GM18511 (cell line): ENCODE data around the gene EEF1E1.
A peak's percentile ranks its signal among the peaks of the same experiment; 100 is the strongest.

Source experiments
- ATAC-seq: cut with Tn5 transposase; IDR thresholded peaks from one replicate; pipeline ENCODE4 v1.9.1; 2021; ENCODE audit warnings: mild to moderate bottlenecking, moderate library complexity; ENCODE audit not compliant: unreplicated experiment

Gene EEF1E1

DNA sequence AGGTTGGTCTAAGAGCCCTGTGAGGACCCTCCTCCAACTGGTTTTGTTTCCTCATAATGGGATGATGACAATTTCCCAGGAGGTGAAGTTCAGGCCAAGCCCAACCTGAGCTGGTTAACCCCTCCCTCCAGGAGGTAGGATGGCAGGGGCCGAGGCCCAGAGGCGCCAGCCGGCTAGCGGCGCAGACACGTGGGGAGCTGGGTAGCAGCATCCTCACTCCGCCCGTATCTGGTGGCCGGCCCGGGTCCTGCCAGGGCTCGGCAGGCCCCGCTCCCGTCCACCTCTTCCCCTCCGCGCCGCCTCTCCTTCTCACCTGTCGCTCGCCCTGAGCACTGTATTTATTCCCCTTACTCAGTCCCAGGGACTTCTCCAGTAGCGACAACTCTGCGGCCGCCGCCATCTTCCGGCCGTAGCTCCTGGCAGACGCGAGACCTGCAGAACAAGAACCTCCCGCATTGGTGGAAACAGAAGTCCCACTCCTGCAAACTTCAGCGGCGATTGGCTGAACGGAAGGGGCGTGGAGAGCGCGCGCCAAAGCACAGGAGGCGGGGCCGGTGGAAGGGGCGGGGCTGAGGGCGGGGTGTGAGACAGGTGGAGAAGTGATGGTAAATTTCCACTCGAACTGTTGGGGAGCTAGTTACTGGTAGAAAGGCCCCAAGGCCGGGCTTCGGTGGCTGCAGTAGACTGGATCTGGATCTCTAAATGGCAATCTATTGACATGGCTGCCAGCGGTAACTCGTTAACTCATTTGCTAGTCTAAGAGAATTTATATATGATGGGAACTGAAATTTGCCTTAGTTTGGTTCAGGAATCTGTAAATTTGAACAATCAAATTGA is at the start of gene EEF1E1:
TSS of gene EEF1E1 (minus strand) at position 427 of the 837 bp plus-strand sequence. CDS start at position 400, 27 bp downstream.
- ATAC-seq, result peak; percentile 99

DNA sequence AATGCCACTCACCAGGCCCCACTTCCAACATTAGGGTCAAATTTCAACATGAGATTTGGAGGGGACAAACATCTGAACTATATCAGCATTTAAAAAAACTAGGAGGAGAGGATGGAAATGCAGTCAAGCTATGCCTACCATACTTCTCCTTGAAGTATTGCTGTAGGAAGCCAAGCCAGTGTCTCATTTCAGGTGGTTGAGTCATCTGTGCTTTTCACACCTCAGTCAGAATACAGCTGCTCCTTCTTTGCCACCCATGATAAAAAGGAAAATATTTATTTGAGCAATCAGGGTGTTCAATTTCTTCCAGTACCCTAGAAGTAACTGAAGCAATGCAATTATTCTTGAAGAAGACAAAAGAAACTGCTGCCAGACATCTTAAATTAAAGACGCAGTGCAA is 47.0 kb upstream of the EEF1E1 start:
- ATAC-seq, result no peak

DNA sequence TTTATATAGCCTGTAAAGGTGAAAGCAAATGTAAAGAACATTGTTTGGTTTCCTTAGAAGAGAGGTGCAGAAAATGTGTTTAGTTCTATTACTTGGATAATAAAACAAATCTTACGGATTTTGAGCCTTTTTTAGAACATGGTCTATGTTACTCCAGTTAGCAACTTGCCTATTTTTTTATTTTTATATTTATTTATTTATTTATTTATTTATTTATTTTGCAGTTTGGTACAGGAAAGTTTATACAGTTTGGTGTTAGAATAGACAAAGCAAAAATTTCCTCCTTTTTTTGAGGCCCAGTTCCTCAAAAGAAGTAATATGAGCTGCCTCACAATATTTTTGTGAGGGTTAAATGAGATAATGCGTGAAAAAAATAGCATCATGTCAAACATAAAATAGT is 41.6 kb upstream of the EEF1E1 start:
- ATAC-seq, result no peak

DNA sequence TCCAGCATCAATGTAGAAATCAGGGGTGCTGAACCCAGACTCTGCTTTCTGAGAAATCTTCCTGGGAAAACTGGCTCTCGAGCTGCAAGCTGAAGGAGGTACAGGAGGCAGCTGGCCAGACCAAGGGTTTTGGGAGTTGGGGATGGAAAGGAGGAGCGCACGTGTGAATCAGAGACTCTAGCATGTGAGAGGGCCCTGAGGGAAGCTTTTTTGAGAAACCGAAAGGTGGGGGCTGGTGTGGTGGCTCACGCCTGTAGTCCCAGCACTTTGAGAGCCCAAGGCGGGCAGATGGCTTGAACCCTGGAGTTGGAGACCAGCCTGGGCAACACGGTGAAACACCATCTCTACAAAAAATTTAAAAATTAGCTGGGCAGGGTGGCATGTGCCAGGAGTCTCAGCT is 37.1 kb upstream of the EEF1E1 start:
- no peak for ATAC-seq

DNA sequence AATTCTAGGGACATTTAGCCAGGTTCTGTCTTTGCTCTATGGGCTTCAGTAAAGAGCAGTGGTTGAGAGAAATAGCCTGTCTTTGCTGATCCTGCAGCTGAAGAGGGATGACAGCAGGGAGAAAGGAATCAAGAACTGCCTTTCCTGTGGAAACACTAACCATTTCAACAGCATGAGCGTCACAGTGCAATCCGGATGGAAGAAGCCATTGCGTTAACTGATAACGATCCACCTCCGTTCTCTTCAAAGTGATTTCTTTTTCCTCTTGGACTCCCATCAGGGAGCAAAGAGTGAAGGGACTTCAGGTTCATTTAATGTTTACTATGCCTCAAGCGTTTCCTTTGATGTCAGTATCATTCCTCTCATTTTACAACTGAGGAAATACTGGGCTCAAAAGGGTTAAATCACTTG is 35.2 kb upstream of the EEF1E1 start:
- ATAC-seq, result no peak

DNA sequence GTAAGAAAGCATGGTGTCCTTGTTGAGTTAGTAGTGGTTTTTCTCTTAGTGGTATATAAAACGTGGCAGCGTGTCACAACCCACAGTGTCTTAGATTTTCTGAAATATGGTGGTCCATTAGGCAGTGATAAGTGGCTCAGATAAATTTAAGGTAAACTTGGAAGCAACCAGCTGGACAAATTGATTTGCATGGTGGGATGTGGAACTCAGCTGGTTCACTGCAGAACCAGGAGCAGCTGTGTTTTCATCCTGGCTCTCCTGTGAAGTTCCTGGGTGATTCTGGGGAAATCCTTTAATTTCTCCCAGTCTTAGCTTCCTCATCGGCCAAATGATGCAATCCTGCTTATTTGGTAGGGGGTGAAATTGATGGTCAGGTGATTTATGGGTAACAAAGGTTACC is 32.9 kb upstream of the EEF1E1 start:
- ATAC-seq, result no peak

DNA sequence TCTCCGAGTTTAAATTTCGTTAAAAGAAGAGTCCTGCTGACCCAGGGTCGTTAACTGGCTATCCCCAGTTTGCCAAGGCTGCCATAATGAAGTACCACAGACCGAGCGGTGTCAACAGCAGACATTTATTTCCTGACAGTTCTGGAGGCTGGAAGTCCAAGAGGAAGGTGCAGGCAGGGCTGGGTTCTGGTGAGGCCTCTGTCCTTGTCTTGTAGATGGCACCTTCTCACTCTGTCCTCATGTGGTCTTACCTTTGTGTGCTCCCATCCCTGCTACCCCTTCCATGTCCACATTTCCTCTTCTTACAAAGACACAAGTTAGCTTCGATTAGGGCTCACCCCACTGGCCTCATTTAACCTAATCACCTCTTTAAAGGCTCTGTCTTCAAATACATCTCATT is 29.8 kb upstream of the EEF1E1 start:
- ATAC-seq, result no peak

DNA sequence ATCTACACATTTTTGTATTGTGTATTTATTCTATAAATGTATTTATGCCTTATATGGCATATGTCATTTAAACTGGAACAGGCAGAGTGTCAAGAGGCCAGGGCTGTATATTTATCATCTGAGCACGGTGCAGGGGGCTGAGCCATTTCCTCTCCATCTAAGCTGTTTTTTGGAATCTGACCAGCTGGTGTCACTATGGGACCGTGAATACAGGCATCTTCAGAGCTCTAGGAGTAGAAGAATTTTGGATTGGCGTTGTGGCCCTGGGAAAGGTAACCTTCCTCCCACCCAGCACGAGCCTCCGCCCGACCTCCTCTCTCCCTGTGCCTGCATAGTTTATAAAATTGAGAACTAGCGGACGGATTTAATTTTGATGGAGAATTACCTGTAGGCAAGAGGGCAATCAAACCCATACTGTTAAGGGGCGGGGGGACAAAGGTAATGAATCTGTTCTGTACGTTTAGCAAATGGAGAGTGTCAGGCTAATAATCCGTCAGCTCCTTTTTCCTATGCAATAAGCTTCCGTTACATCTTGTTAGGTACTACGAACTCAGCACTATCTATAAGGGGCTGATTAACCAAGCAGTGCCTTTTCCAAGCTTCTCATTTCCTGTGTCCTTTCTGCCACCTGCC is 29.0 kb upstream of the EEF1E1 start:
- ATAC-seq, result peak; percentile 88

DNA sequence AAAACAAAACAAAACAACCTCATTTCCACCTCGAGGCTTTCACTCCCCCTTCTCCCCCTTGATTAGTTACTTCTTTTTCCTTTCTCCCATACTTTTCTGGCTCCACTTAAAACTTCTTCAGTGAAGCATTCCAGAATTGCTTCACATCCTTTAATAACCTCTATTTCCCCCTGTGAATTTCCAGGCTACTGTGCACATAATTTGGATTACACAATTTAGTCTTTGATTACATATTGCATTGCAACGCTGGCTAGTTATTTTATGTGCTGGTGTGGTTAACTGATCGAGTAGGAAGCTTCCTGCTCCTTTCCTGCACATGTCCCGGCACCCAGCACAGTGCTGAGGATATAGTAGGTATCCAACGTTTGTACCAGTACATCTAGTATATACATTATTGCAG is 28.1 kb upstream of the EEF1E1 start:
- ATAC-seq, result no peak

DNA sequence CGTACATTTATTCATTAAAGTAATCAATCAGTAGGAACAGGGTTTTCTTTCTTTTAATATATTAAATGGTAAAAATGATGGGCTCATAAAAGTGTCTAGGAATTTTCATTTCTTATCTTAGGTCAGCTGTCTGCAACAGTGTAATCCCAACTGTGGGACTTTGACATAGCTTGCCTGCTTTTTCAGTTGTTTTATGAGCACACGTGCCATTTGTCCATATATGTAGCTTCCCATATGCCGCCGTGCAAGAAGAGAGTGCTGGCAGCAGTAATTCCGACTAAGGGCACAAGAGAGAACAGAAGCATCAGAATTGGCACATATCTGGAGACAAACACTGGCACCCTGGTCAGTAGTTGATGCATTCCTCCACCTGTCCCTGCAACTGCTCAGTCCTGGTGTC is 20.9 kb upstream of the EEF1E1 start:
- ATAC-seq, result no peak

DNA sequence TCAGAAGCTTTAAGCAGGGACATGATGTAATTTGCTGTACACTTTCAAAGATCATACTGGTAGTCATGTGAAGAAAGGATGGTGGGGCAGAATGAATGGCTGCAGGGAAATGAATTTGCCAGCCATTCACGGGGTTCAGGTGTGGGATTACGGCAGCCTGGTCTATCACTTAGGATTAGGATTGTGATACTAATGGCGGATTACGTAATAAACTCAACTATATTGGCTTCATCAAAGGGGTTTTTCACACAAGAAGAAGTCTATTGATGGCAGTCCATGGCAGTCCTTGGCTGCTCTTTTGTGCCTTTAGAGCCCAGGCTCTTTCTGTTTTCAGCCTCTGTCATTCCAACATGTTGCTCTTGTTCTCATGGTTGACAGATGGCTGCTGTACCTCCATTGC is 12.6 kb upstream of the EEF1E1 start:
- no peak for ATAC-seq

DNA sequence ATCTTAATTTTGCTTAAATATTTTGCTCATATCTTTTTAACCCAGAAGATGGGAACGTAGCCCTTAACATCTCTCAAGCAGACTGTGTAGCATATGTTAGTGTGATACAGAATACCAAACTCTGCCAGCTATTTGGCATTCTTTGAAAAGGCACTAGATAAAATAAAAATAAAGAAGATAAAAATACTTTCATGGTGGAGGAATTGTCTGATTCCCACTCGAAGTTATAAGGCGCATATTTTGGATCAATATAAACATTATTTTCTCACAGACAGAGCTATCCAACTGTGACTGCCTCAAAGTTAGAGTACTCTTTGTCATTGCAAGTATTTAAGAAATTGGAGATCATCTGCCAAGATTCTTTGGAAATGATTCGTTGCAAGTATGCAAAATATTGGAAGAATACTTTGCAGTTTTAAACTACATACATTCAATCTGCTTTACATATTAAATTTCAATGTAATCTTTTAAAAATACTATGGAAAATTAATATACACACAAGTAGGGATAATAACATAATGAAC is 10.8 kb upstream of the EEF1E1 start:
- no peak for ATAC-seq

DNA sequence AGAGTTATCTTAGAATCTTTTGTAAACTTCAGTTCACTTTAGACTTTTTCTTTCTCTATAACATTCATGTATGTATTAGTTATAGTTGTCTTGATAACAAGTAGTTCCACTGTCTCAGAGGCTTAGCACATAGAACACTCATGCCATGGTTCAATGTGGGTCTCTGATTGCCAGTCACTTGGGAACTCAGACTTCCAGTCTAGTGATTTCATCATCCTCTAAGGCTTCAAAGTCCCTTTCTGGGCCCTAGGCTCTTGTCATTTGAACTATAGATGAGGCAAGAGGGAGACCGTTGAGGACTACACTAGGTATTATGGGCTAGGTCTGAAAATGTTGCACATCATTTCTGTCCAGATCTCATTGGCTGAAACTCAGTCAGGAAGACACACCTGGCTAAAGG is 8.4 kb upstream of the EEF1E1 start:
- no peak for ATAC-seq

DNA sequence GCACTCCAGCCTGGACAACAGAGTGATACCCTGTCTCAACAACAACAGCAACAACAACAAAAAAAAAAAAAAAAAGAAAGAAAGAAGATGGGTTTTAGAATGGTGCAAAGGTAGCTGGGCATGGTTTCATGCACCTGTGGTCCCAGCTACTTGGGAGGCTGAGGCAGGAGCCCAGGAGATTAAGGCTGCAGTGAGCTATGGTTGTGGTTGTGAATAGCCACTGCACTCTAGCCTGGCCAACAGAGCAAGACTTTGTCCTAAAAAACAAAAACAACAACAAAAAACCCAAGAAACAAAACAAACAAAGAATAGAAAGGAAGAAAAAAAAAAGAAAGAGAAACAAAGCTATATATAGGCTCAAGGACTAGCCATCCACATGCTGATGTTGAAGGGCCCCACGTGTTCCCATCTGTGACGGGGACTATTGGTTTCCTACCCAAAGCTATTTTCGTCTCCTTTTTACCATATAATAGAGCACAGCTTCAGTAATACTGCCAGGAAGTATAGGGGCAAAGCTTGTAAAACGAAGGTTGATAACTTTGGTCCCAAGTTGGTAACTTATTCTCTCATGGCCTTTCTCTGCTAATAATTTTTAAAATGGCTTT is 7.9 kb upstream of the EEF1E1 start:
- ATAC-seq, result no peak

DNA sequence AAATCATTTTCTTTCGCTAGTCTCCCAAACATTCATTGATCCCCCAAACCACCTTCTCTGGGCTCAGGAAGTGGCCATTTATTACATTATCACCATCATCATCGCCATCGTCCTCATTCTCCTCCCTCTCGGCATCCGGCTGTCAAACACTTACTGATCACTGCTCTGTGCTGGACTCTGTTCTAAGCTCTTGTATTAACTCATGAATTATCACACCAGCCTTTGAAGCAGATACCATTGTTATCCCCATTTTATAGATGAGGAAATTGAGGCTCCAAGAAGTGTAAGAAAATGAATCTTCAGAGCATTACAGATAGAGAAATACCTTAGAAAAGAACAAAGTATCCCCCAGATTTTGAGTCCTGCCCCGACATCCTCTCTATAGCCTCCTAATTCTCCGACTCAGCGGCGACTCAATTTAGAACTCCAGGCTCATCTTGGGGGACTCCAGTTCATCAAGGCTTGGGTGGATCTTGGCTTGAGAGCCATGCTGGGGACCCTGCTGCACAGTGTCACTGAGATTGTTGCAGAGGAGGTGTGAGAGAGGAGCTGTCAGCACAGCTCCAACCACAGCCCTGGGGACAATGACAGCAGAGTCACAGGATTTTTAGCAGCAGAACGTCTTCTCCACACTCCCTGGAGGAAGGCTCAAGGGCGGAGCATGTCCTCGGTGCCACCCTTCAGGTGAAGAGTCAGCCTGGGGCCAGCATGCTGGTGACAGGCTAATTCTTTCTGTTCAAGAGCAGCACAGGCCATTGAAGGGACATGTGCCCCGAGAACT is 6.6 kb upstream of the EEF1E1 start:
- ATAC-seq, result no peak

DNA sequence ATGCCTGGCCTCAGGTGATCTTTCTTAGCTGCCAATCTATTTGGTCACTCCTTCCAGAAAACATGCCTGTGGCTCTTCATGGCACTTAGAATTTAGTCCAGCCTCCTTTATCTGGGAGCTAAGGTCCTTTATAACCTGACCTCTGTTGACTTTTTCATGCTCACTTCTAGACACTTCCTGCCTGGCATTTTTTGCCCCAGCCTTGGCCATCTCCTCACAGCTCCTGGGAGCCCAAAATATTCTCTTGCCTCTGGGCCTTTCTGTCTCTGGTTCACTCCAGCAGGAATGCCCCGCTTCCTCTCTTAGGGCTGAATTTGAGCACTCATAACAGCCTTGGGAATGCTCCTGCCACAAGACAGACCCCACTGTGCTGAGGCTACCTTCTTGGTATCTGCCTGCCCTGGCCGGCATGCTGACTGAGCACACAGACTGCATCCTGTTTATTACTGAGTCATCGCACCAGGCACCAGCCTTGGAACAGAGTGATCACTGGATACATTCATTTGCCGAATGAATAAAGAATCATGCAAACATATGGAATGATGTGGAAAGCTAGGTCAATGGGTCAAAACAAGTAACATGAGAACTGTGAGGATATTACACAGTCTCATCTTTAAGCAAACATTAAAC is 5.8 kb upstream of the EEF1E1 start:
- no peak for ATAC-seq

DNA sequence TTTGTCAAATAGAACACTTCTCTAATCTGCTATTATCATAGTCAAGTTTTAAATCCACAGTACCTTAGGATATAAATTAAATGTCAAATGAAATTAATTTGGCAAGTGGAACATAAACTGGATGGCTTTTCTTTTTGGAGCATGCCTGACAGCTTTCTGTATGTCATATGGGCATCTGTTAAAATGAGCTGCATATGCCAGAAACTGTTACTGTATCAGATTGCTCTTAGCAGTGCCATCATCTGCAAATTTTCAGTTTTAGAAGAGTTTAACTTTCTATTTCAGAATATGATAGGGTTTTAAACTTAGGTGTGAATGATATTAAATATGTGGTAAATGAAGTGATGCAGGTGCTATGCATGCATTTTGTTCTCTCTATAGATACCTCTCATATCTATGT is 3.4 kb upstream of the EEF1E1 start:
- no peak for ATAC-seq

DNA sequence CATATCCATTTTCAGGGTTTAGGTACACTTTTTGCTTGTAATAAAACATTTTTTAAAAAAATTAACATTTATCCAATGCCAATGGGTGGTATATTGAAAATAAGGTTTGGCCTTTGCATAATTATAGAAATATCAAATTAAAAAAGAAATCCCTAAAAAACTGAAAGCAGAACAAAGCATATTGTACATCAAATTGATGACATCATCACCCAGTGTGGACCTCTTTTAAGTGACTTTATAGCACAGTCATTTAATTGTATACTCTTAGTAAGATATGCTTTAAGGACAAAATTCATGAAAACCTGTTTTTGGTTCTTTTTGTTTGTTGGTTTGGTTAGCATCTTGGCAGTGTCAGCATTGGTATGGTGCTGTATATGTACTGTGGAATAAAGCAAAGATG is 1.4 kb upstream of the EEF1E1 start:
- ATAC-seq, result no peak

DNA sequence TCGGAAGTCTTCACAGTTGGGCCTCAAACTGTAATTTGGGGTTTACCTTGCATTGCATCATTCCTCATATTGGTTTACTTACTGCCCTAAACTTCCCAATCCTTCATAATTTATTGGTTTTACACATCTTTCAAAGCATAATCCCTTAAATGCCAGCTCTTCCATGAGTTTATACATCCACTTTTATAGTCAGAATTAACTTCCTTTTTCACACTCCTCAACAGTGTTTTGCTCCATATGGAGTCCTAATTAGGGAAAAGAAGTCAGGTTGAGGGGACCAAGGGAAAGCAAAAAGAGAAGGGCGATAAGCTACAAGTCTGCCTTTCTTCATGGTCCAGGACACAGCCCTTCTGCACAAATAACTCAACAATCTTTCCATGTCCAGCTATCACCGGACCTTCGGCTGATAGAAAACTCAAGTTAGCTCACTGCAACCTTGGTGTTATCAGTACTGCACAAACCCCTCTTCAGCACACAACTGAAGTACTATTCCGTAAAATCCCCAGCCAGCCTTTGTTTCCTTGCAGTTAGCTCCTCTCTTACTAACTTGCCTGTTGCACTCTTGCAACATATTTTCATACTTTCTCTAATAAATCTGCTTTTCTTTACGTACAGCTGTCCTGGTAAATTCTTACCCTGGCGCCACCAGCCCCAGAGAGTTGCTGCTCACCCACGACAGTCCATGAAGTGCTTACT is 2.0 kb downstream of the EEF1E1 start:
- no peak for ATAC-seq

DNA sequence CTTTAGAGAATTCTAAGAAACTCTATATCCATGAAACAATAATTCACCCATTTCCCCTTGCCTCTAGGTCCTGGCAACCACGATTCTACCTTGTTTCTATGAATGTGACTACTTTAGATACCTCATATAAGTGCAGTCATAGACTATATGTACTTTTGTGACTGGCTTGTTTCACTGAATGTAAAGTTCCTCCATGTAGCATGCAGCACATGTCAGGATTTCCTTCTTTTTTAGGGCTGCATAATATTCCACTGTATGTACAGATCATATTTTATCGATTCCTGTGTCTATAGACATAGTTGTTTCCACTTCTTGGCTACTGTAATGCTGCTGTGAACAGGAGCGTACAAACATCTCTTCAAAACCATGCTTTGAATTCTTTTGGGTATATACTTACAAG is 11.7 kb downstream of the EEF1E1 start:
- no peak for ATAC-seq
